ENCODE results near the gene ITGB5. TPM values are rescaled to one million over a fixed set of nuclear protein-coding genes. Genes with fewer than 3 reads are reported as not detected.

Gene ITGB5
- total RNA-seq, 1 experiment from 2014 or later: 116 TPM

DNA sequence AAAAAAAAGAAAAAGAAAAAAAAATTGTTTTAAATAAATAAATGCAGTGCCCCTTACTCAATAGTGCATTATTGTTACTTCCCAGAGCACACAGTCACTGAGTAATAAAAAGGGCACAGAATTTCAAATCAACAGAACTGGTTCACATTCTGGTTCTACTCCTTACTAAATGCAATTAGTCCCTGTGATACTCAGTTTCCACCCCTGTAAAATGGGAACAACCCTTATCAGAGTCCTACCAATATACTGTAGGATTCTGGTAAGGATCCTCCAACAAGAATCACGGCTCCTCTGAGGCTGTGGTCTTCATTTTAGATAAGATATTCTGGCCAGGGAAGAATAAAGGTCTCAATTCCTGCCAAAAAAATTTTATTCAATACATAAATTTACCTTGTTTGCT is 50.7 kb downstream of the ITGB5 start:
- H3K4me1 ChIP-seq (ENCODE audit: insufficient read depth, low read length, poor library complexity, severe bottlenecking): peaks cover 20% of the 10 kb centered on the region
- CTCF ChIA-PET: no interaction called here
- no TSS peak for BruUV-seq (replicated peaks)
- peaks cover 12% of the 10 kb centered on the region for H3K36me3 ChIP-seq (ENCODE audit: insufficient read depth, low read length, poor library complexity, severe bottlenecking)
- no peak overlapping the region for H3K4me3 ChIP-seq (ENCODE audit: low read depth, low read length, poor library complexity, severe bottlenecking)
- no peaks in the 10 kb centered on the region for H3K9me3 ChIP-seq (ENCODE audit: low read depth, low read length, poor library complexity, severe bottlenecking)
- DNase-seq (ENCODE audit: low spot score): no peak
- peak overlapping the region; percentile 61 for H3K27ac ChIP-seq (ENCODE audit: low read depth, low read length, poor library complexity, severe bottlenecking)
- intact Hi-C loops (cut with micrococcal nuclease; ENCODE audit: unreplicated experiment): no loop called here
- no peaks in the 10 kb centered on the region for H3K27me3 ChIP-seq (replicated peaks; ENCODE audit: insufficient read depth, low read depth, low read length, poor library complexity)
- POLR2A ChIA-PET (ENCODE audit: low non-redundant PET): no interaction called here
- TF ChIP-seq, protein P1, sequence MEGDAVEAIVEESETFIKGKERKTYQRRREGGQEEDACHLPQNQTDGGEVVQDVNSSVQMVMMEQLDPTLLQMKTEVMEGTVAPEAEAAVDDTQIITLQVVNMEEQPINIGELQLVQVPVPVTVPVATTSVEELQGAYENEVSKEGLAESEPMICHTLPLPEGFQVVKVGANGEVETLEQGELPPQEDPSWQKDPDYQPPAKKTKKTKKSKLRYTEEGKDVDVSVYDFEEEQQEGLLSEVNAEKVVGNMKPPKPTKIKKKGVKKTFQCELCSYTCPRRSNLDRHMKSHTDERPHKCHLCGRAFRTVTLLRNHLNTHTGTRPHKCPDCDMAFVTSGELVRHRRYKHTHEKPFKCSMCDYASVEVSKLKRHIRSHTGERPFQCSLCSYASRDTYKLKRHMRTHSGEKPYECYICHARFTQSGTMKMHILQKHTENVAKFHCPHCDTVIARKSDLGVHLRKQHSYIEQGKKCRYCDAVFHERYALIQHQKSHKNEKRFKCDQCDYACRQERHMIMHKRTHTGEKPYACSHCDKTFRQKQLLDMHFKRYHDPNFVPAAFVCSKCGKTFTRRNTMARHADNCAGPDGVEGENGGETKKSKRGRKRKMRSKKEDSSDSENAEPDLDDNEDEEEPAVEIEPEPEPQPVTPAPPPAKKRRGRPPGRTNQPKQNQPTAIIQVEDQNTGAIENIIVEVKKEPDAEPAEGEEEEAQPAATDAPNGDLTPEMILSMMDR (conservative IDR thresholded peaks at IDR 0.05; ENCODE audit: low read depth, low read length): no peak
- no peak for TF ChIP-seq EZH2 (IDR thresholded peaks at IDR 0.05; ENCODE audit: borderline replicate concordance, low read depth, low read length, poor library complexity, severe bottlenecking)

DNA sequence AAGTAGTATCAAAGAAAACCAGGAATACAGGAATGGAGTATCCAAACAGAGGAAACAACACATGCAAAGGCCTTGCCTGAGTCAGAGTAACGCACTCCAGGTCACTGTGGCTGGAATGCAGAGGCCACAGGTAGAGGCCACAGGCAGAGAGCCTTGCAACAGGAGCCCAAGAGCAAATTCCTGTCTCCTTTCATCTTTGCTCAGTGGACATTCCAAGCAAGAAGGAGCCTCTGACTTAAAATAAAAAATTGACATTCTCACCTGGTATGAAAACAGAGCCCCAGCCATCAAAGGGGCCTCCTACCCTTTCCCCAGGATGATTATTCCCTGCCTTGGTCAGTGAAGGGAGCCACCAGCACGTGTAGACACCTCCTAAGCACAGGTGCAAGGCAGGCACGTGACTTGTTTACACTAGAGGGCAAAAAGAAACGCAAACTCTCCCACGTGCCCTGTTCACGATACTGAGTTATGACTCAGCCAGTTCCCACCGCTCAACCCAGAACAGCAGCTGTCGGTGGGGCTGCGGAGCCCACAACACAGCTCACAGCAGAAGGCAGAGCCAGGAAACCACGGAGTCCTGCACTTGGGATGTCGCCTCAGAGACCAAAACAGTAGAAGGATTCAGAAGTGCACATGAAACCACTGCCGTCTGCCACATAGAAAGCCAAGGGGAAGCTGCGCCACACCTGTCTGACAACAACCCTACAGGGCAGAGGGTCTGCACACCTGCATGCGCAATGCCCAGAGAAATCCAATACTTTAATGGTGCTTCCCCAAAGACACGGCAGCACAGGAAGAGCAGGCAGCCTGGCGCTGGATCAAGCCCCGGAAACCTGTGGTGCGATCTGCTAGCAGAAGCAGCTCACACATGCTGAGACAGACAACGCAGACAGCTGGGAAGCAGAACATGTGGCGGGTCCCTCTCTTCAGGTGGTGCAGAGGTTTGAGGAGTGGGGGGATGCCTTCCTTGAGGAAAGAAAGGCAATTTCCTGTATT is 52.1 kb downstream of the ITGB5 start:
- peaks cover 20% of the 10 kb centered on the region for H3K4me1 ChIP-seq (ENCODE audit: insufficient read depth, low read length, poor library complexity, severe bottlenecking)
- TF ChIP-seq, protein P1 (conservative IDR thresholded peaks at IDR 0.05; ENCODE audit: low read depth, low read length): no peak
- TF ChIP-seq EZH2 (IDR thresholded peaks at IDR 0.05; ENCODE audit: borderline replicate concordance, low read depth, low read length, poor library complexity, severe bottlenecking): no peak
- BruUV-seq (replicated peaks): no TSS peak
- H3K36me3 ChIP-seq (ENCODE audit: insufficient read depth, low read length, poor library complexity, severe bottlenecking): peaks cover 3% of the 10 kb centered on the region
- no peaks in the 10 kb centered on the region for H3K9me3 ChIP-seq (ENCODE audit: low read depth, low read length, poor library complexity, severe bottlenecking)
- ChIA-PET CTCF (interaction anchor here (0.6 kb wide), 1 partner anchor 746 kb away, joined by 5 read pairs; no protein-coding TSS in a partner anchor), POLR2A (ENCODE audit: low non-redundant PET) (interaction anchor here (0.5 to 0.6 kb wide), 3 partner anchors 11 to 666 kb away, joined by 3 read pairs; no protein-coding TSS in a partner anchor)
- no peaks in the 10 kb centered on the region for H3K27me3 ChIP-seq (replicated peaks; ENCODE audit: insufficient read depth, low read depth, low read length, poor library complexity)
- H3K4me3 ChIP-seq (ENCODE audit: low read depth, low read length, poor library complexity, severe bottlenecking): no peak overlapping the region
- intact Hi-C loops (cut with micrococcal nuclease; ENCODE audit: unreplicated experiment): no loop called here
- peak overlapping the region; percentile 61 for H3K27ac ChIP-seq (ENCODE audit: low read depth, low read length, poor library complexity, severe bottlenecking)
- DNase-seq (ENCODE audit: low spot score): peak; percentile 80

DNA sequence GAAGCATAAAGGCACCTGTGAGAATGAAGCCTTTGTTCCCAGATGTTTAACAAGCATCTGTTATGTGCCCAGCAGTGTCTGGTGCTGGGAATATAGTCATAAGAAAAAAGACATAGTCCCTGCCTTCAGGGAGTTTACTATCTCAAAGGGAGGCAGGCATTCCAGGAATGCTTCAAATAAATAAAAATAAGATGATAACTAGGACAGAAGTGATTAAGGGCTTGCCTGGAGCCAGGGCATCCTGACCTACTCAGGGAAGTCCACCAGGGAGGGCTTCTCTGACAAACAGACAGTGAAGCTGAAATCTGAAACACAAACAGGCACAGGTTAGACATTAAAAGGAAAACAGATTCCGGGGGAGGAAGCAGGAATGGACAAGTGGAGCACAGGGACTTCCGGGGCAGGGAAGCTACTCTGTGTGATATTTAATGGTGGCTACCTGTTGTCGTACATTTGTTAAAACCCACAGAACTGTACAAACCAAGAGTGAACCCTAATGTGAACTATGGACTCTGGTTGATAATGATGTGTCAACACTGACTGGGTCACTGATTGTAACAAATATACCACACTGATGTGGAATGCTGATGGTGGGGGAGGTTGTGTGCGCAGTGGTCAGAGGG is 53.3 kb downstream of the ITGB5 start:
- Histone ChIP-seq H3K4me3 (ENCODE audit: low read depth, low read length, poor library complexity, severe bottlenecking) (no peak overlapping the region), H3K36me3 (ENCODE audit: insufficient read depth, low read length, poor library complexity, severe bottlenecking) (no peaks in the 10 kb centered on the region), H3K4me1 (ENCODE audit: insufficient read depth, low read length, poor library complexity, severe bottlenecking) (peaks cover 20% of the 10 kb centered on the region), H3K9me3 (ENCODE audit: low read depth, low read length, poor library complexity, severe bottlenecking) (no peaks in the 10 kb centered on the region), H3K27me3 (replicated peaks; ENCODE audit: insufficient read depth, low read depth, low read length, poor library complexity) (no peaks in the 10 kb centered on the region), H3K27ac (ENCODE audit: low read depth, low read length, poor library complexity, severe bottlenecking) (no peak overlapping the region)
- CTCF ChIA-PET: no interaction called here
- no peak for DNase-seq (ENCODE audit: low spot score)
- TF ChIP-seq, protein P1 (conservative IDR thresholded peaks at IDR 0.05; ENCODE audit: low read depth, low read length): no peak
- no peak for TF ChIP-seq EZH2 (IDR thresholded peaks at IDR 0.05; ENCODE audit: borderline replicate concordance, low read depth, low read length, poor library complexity, severe bottlenecking)
- BruUV-seq (replicated peaks): no TSS peak
- intact Hi-C loops (cut with micrococcal nuclease; ENCODE audit: unreplicated experiment): no loop called here
- POLR2A ChIA-PET (ENCODE audit: low non-redundant PET): no interaction called here
